ENCODE data around the gene TNNT3.

GRCh38 chr11:1943576-1943975, 24.1 kb downstream of the TNNT3 start:
- TF ChIP-seq CEBPB (IDR thresholded peaks at IDR 0.05; ENCODE audit: low read depth, low read length) (no peak), CTCF (conservative IDR thresholded peaks at IDR 0.05; ENCODE audit: low read depth, low read length) (no peak), ELK1 (IDR thresholded peaks at IDR 0.05; ENCODE audit: borderline replicate concordance, low read depth, low read length) (no peak), USF2 (IDR thresholded peaks at IDR 0.05; ENCODE audit: low read depth, low read length) (no peak)

Data from IMR-90 (cell line).